ENCODE measurements around the gene GRIK1. TPM values are rescaled to one million over a fixed set of nuclear protein-coding genes. Genes with fewer than 3 reads are reported as not detected.

Gene GRIK1
- total RNA-seq, 2 experiments from 2014 or later: not detected

DNA sequence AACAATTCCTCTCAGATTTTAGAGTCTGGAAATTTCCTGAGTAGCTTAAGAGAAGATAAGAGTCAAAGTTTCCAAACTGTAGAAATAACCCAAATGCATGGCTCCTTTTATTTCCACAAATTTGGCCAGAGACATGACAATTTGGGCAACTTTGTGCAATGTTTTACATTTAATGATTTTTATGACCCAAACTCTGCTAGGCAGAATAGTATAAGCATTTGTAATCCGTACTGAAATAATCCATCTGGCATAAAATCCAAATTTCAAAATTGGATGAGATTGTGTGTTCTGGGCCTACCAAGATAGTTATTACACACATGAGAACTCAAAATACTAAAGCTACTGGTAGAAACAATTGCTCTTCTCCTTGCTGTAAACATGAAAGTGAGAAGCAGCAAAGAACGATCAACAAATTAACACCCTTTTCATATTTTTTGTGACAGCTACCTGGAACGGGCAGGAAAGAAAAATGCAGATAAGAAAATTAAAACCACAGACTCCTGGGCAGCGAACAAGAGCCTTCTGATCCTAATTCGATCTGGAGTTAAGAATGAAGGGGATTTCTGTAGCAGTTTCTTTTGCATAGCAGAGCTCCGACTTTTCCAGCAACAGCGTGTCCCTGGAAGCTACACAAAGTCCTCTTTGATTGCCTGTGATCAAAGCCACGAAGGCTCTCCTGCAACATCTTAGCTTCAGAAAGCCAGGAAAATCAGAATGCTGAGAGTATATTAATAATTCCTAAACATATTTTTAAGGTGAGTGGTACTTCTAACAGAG lies 191.2 kb downstream of the GRIK1 start:
- no peak overlapping the region for H3K4me3 Mint-ChIP-seq
- peaks cover 1% of the 10 kb centered on the region for H3K27me3 Mint-ChIP-seq
- ChIA-PET POLR2A (no interaction called here), CTCF (interaction anchor here (1.7 kb wide), 1 partner anchor 17 kb away, joined by 3 read pairs; no protein-coding TSS in a partner anchor)
- H3K36me3 Mint-ChIP-seq (ENCODE audit: low read depth): no peaks in the 10 kb centered on the region
- H3K27ac Mint-ChIP-seq: no peak overlapping the region
- DNase-seq (no peak), ATAC-seq (no peak)
- intact Hi-C loops (cut with micrococcal nuclease): no loop called here
- TF ChIP-seq, protein P1, sequence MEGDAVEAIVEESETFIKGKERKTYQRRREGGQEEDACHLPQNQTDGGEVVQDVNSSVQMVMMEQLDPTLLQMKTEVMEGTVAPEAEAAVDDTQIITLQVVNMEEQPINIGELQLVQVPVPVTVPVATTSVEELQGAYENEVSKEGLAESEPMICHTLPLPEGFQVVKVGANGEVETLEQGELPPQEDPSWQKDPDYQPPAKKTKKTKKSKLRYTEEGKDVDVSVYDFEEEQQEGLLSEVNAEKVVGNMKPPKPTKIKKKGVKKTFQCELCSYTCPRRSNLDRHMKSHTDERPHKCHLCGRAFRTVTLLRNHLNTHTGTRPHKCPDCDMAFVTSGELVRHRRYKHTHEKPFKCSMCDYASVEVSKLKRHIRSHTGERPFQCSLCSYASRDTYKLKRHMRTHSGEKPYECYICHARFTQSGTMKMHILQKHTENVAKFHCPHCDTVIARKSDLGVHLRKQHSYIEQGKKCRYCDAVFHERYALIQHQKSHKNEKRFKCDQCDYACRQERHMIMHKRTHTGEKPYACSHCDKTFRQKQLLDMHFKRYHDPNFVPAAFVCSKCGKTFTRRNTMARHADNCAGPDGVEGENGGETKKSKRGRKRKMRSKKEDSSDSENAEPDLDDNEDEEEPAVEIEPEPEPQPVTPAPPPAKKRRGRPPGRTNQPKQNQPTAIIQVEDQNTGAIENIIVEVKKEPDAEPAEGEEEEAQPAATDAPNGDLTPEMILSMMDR (IDR thresholded peaks at IDR 0.05): no peak
- H3K4me1 Mint-ChIP-seq (ENCODE audit: low read depth): no peaks in the 10 kb centered on the region
- H3K9me3 Mint-ChIP-seq: no peaks in the 10 kb centered on the region

GRCh38 chr21:29741761-29742160 lies 198.0 kb downstream of the GRIK1 start:
- CTCF ChIA-PET: interaction anchor here (1.2 kb wide), 1 partner anchor 21 kb away, joined by 3 read pairs; no protein-coding TSS in a partner anchor
- intact Hi-C loops (cut with micrococcal nuclease): no loop called here

DNA sequence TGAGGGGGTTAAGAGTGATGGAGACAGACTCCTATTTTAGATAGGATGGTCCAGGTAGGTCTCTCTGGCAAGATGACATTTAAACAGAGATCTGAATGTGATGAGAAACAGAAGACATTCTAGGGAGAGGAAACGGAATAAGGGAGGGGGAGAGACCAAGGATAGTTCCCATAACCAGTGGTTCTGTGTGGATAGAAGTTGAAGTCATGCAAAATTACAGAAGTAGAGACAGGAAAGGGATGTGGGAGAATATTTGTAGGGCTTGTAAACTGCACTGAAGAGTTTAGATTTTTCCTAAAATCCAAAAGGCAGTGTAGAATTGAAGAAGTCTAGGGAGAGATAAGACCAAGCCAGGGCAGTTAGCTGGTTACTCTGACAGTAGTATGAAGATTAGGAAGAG lies 200.6 kb downstream of the GRIK1 start:
- ChIA-PET POLR2A (no interaction called here), CTCF (no interaction called here)
- Mint-ChIP-seq H3K36me3 (ENCODE audit: low read depth) (no peaks in the 10 kb centered on the region), H3K4me1 (ENCODE audit: low read depth) (no peaks in the 10 kb centered on the region), H3K9me3 (no peaks in the 10 kb centered on the region), H3K4me3 (no peak overlapping the region), H3K27me3 (peaks cover 7% of the 10 kb centered on the region), H3K27ac (no peak overlapping the region)
- TF ChIP-seq, protein P1 (IDR thresholded peaks at IDR 0.05): no peak
- intact Hi-C loops (cut with micrococcal nuclease): no loop called here
- DNase-seq (no peak), ATAC-seq (no peak)

More at GRCh38 chr21:29741761-29742160, 198.0 kb downstream of the GRIK1 start:
- Mint-ChIP-seq H3K4me3 (no peak overlapping the region), H3K4me1 (ENCODE audit: low read depth) (no peaks in the 10 kb centered on the region), H3K9me3 (no peaks in the 10 kb centered on the region), H3K36me3 (ENCODE audit: low read depth) (no peaks in the 10 kb centered on the region), H3K27ac (no peak overlapping the region), H3K27me3 (peaks cover 7% of the 10 kb centered on the region)
- TF ChIP-seq, protein P1 (IDR thresholded peaks at IDR 0.05): no peak
- no peak for DNase-seq
- ATAC-seq: no peak
- POLR2A ChIA-PET: no interaction called here

GRCh38 chr21:29738730-29739129 lies 201.1 kb downstream of the GRIK1 start:
- Mint-ChIP-seq H3K4me1 (ENCODE audit: low read depth) (no peaks in the 10 kb centered on the region), H3K9me3 (no peaks in the 10 kb centered on the region), H3K4me3 (no peak overlapping the region), H3K27me3 (peaks cover 7% of the 10 kb centered on the region), H3K36me3 (ENCODE audit: low read depth) (no peaks in the 10 kb centered on the region), H3K27ac (no peak overlapping the region)
- ChIA-PET POLR2A (no interaction called here), CTCF (no interaction called here)
- ATAC-seq (no peak), DNase-seq (no peak)
- intact Hi-C loops (cut with micrococcal nuclease): no loop called here
- TF ChIP-seq, protein P1 (IDR thresholded peaks at IDR 0.05): no peak

GRCh38 chr21:29737186-29737585 lies 202.6 kb downstream of the GRIK1 start:
- TF ChIP-seq, protein P1 (IDR thresholded peaks at IDR 0.05): no peak
- no peak overlapping the region for H3K27ac Mint-ChIP-seq
- DNase-seq: no peak
- ATAC-seq: no peak
- ChIA-PET CTCF (no interaction called here), POLR2A (no interaction called here)
- H3K4me3 Mint-ChIP-seq: no peak overlapping the region
- no peaks in the 10 kb centered on the region for H3K9me3 Mint-ChIP-seq
- no peaks in the 10 kb centered on the region for H3K36me3 Mint-ChIP-seq (ENCODE audit: low read depth)
- no peaks in the 10 kb centered on the region for H3K4me1 Mint-ChIP-seq (ENCODE audit: low read depth)
- intact Hi-C loops (cut with micrococcal nuclease): no loop called here
- H3K27me3 Mint-ChIP-seq: peaks cover 3% of the 10 kb centered on the region
